HG03565 (cell line): ENCODE data around the gene ADAT3.
"Not testable (repeated sequence)": the region's sequence is repeated elsewhere in the genome, so short reads cannot be mapped to it uniquely, and the experiment has no call there.

Experiments used
- ATAC-seq: cut with Tn5 transposase; IDR thresholded peaks from one replicate; pipeline ENCODE4 v1.9.1; 2021; ENCODE audit warnings: mild to moderate bottlenecking, moderate library complexity; ENCODE audit not compliant: unreplicated experiment

ADAT3 gene

DNA sequence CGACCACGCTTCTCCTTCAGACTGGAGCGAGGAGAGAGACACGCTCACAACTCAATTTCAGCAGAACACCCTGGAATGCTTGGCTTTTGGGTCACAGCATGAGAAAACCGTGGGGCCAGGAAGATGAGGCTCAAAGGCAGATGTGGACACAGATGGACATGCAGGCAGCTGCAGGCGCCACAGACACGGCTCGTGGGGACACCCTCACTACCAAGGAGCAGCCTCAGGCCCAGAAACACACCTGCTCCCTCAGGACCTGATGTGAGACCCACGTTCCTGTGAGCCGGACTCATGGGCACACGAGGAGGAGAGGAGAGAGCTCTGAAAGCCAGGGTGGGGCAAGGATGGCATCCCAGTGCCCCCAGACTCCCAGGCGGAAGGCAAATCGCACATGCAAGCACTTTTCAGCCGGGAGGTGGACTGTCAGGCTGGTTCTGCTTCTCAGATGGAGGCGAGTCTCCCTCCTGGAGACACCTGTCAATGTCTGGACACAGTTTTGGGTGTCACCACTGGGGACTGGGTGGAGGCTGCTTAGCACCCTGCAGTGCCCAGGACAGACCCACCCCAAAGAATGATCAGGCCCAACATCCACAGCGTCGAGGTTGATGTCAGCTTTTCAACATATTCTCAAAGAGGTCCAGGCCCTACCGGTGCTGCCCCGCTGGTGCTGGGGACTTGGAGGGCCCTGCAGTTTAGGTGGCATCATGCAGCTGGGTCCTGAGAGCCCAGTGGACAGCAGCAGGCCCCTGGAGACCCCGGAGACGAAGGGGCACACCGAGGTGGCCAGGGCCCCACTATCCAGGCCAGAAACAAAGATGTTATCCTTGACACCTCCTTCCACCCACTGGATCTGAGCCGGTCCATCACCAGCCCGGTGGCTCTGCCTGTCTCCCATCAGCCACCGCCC is 22.2 kb upstream of the ADAT3 start:
- ATAC-seq = no peak

DNA sequence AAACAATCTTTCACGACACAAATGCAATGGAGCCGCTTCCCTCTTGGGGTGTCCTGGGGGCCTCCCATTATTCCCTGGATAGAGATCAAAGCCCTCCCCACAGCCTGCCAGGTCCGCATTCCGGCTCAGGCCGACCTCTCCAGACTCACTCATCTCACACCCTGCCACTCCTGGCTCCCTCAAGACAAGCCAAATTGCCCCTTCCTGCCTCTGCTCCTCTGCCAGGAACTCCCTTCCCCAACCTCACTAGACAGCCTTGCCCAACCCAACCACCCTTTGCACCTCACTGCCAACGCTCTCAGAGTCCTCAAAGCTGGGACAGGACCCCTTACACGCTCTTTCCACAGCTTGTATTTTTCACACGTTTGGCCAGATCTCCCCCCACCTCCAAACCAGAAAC is 21.4 kb upstream of the ADAT3 start:
- no peak for ATAC-seq

DNA sequence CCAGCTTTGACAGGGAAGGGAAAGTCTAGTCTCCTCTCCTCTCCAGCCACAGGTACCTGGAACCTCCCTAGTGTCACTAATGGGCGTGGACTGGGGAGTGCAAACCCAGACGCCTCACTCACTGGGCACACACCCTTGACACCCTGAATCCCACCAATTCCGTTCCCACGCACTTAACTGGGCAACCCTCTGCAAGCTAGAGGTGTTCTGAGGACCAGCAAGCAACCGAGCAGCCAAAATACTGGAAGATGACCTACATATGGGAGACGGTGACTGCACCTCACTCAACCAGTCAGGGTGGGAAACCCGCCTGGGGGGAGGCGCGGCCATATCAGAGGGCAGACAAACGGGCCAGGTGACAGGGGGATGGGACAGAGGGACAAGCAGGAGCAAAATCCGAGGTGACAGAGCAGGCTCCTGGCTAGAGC is 20.9 kb upstream of the ADAT3 start:
- ATAC-seq = no peak

DNA sequence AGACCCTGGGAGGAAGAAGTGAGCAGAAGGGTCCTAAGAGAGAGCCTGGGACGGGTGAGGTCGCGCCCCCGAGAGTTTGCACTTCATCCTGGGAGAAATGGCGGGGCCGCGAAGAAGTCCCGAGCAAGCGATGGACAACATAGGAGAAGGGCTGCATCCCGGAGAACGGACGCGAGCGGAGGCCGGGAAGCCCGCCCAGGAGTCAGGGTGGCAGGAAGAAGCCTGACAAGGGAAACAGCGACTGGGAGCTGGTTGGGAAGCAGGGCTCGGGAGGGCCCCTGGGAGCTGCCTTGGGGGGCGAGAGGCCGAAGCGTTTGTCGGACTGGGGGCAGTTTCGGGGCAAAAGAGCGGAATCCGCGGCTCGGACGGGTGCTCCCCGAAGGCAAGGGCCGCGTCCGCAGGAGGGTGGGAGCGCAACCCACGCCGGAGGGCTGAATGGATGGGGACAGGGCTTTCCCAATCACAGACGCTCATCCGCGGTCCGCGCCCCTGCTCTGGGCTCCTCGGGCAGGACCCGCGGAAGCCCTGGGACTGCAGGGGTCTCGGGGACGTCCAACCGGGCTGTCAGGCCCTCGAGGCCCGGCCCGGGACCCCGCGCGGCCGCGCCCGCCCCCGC is 20.4 kb upstream of the ADAT3 start:
- ATAC-seq = peak; percentile 11

DNA sequence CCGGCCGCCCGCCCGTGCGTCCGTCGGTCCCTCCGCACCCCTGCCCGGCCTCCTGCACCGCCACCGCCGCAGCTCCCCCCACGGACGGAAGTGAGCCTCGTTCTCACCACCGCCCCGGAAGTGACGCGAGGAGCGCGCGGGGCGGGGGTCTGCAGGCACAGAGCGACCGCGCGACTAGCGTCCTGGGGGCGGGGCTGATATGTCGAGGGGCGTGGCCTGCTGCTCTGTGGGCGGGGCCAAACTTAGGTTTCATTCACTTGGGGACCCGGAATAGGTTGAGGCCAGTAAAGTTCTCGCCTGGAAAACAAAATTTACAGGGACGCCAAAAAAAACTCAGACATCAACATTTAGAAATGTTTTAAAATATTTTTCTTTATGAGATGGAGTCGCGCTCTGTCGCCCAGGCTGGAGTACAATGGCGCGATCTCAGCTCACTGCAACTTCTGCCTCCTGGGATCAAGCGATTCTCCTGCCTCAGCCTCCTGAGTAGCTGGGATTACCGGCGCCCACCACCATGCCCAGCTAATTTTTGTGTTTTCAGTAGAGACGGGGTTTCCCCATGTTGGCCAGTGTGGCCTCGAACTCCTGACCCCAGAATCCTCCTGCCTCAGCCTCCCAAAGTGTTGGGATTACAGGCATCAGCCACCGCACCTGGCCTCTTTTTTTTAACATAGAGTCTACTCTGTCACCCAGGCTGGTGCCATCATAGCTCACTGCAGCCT is 19.6 kb upstream of the ADAT3 start, which contains the start of gene ABHD17A:
TSS of gene ABHD17A (minus strand) at position 99 of the 722 bp plus-strand sequence. CDS start 3,930 bp downstream, outside the sequence.
- peak; percentile 68 for ATAC-seq

DNA sequence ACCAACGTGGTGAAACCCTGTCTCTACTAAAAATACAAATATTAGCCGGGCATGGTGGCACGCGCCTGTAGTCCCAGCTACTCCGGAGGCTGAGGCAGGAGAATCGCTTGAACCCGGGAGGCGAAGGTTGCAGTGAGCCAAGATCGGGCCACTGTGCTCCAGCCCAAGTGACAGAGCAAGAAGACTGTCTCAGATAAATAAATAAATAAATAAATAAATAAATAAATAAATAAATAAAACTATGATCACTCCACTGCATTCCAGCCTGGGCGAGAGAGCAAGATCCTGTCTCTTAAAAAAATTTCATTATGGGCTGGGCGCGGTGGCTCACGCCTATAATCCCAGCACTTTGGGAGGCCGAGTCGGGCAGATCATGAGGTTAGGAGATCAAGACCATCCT is 18.8 kb upstream of the ADAT3 start:
- ATAC-seq = not testable (repeated sequence)

DNA sequence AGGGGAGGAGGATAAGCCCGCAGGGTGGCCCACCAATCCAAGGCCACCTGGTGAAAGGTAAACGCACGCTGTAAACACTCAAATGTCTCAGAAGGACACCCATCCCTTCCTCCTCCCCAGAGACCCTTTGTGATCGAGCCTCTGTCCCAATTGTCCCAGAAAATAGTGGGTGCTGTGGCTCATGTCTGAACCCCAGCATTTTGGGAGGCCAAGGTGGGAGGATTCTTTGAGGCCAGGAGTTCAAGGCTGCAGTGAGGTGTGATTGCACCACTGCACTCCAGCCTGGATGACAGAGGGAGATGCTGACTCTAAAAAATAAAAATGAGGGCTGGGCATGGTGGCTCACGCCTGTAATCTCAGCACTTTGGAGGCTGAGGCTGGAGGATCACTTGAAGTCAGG is 16.8 kb upstream of the ADAT3 start:
- ATAC-seq = no peak

DNA sequence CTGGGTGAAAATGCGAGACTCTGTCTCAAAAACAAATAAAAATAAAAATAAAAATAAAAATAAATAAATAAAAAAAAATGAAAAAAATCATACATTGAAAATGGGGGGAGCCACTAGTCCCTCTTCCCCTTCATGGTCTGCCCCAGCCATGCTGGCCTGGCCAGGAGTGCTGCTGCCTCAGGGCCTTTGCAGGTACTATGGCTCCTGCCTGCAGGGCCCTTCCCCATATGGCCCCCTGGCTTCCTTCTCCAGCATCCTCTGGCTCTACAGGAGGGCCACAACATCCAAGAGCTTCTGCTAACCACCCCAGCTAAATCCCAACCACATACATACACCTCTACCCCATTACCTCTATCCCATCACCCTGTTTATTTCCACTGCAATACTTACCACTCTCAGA is 15.3 kb upstream of the ADAT3 start:
- ATAC-seq = no peak

DNA sequence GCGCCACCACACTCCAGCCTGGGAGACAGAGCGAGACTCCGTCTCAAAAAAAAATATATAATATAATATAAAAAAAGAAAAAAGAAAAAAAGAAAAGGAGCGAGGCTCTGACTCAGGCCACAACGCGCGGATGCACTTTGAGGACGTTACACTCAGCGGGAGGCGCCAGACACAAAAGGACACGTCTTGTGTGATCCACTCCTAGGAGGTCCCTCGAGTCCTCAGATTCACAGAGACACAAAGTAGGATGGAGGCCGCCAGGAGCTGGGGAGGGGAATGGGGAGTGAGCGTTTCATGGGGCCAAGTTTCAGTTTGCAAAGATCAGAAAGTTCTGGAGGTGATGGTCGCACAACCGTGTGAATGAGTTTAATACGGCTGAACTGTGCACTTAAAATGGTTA is 11.4 kb upstream of the ADAT3 start:
- no peak for ATAC-seq

DNA sequence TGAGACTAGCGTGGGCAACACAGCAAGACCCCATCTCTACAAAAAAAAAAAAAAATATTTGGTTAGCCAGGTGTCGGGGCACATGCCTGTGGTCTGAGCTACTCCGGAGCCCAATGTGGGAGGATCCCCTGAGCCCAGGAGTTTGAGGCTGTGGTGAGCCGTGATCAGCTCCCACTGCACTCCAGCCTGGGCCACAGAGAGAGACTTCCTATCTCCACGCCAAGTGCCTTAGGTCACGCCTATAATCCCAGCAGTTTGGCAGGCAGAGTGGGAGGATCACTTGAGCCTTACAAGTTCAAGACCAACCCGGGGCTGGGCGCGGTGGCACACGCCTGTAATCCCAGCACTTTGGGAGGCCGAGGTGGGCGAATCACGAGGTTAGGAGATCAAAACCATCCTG is 8.7 kb upstream of the ADAT3 start:
- ATAC-seq = no peak

DNA sequence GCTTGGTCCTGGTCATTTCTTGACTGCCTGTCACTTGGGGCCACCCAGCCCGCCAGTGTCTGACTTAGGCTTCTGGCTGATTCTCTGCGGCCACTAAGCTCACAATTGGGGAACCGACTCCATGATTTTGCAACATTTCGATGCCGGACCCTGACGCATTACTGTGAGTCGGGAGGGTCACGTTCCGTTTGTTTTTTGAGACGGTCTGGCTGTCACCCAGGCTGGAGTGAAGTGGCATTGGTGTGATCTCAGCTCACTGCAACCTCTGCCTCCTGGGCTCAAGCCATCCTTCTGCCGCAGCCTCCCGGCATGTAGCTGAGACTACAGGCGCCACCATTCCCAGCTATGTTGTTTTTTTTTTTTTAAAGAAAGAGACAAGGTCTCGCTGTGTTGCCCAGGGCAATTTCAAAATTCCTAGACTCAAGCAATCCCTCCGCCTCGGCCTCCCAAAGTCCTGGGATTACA is 3.2 kb upstream of the ADAT3 start:
- ATAC-seq = no peak

DNA sequence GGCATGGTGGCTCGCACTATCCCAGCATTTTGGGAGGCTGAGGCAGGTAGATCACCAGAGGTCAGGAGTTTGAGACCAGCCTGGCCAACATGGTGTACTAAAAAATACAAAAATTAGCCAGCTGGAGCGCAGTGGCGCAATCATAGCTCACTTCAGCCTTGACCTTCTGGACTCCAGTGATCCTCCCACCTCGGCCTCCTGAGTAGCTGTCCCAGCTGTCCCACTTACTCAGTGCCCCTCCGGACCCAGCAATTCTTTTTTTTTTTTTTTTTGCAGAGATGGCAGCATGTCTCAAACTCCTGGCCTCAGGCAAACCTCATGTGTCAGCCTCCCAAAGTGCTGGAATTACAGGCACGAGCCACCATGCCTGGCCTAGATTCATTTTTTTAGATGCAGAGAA is 2.3 kb upstream of the ADAT3 start:
- no peak for ATAC-seq

DNA sequence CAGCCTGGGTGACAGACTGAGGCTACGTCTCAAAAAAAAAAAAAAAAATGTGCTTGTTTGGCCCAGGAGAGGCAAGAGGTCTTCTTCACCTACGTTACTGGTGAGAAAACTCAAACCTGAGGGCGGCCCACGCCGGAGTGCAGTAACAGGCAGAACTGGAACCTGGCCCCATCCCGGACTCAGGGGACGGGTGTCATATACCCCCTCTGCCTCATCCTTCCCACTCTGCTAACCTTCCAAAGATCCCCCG is 414 bp upstream of the ADAT3 start:
- ATAC-seq = no peak

DNA sequence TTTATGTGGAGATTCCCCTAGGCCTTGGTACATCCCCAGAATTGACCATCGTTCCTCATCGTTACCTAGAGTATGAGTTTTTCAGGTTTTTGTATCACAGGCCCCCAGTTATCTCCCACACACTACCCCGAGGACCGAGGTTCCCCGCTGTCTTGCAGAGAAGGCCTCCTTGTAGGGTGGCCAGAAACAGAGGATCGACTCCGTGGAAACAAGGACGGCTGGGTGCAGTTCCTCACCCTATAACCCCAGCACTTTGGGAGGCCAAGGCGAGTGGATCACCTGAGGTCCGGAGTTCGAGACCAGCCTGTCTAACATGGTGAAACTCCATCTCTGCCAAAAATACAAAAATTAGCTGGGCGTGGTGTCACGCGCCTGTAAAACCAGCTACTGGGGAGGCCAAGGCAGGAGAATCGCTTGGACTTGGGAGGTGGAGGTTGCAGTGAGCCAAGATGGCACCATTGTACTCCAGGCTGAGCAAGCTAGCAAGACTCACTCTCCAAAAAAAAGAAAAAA is 720 bp downstream of the ADAT3 start:
- ATAC-seq = no peak

DNA sequence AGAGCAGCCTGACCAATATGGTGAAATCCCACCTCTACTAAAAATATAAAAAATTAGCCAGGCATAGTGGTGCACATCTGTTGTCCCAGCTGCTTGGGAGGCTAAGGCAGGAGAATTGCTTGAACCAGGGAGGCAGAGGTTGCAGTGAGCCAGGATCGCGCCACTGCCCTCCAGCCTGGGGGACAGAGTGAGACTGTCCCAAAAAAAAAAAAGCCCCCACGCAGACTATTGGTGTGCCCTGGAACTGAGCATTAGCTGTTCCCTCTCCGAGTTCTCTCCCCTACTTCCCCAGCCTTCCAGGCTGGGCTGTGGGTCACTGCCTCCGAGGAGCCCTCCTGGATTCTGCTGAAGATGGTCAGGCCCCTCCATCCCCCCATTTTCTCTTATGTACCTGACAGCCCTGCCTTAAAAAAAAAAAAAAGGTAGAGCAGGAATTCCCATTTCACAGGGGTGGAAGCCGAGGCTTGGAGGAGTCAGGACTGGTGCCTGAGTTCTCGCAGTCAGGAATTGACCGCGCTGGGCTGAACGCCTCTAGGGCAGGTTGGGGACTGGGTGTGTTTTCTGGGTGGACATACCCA is 1.9 kb downstream of the ADAT3 start:
- no peak for ATAC-seq

DNA sequence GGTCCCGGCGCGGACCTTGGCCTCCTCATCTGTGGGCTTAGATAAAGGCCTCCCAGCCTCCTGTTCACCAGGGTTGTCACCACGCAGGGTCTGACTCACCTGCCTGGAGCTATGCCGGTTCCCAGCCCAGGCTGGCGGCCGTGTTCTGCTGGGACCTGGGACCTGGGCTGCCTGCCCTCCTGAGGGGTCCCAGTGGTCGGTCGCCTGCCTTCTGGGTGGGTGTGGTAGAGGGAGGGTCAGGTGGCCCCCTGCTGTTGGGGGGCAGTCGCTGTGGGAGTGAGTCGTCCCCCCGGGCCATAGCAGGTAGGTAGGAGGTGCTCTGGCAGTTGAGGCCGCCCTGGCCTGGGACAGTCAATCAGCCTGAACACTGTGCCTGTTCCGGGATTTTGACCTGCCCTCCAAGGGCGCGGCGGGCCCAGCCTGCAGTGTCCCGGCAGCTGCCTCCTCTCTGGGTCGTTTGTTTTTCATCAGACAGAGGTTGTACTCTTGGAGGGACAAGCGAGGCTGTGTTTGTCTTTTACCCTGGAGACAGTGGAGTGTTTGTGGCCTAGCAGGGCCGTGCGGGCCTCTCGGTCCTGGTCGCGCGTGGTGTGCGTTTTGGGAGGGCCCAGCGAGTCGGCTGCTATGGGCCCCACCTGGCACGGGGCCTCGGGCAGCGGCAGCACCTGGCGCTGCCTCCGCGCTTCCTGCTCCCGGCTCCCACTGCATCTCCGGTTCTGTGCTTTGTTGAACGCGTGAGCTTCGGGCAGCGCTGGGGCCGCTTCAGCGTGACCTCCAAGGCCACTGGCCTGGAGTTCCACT is 2.6 kb downstream of the ADAT3 start:
- ATAC-seq = no peak

DNA sequence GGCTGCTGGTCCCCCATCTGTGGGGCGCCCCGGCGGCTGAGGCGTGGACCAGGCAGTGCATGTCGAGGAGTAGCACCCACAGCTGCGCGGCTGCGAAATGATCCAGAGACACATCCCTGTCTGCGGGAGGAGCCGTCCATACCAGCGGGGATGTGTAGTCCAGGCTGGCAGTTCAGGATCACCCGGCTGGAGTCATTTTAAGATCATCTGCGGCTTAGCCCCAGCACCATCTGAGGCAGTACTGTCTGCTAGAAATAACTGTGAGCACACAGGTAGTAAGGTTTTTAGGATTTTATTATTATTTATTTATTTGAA is 3.1 kb downstream of the ADAT3 start:
- no peak for ATAC-seq

DNA sequence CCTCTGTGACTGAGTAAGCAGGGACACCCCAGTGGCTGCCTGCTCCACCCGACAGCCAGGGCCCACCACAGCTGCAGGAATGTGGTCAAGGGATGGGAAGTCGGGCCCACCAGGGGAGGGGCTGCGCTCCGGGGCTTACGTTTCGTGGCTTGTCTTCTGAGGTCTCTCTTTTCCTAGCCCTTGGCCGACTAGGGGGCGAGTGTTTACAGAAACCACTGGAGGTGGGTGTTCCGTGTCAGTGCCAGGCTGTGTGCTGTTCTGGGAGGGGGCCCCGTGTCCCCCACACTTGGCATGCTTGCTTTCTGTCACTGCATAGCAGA is 4.5 kb downstream of the ADAT3 start:
- ATAC-seq = no peak

DNA sequence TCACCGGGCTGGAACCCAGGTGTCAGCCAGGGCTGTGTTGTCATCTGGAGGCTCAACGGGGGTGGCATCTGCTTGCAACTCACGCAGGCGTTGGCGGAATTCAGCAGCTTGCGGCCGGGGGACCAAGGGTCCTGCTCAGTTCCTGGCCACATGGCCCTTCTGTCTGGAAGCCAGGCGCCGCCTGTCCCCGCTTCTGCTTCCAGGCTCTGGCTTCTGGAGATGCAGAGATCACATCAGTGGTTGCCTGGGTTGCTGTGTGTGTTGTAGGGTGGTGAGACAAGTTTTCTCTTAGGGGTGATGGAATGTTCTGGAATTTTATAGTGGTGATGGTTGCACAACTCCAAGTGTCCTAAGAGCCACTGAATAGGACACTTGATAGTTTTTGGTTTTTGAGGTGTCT is 5.0 kb downstream of the ADAT3 start:
- ATAC-seq = no peak

DNA sequence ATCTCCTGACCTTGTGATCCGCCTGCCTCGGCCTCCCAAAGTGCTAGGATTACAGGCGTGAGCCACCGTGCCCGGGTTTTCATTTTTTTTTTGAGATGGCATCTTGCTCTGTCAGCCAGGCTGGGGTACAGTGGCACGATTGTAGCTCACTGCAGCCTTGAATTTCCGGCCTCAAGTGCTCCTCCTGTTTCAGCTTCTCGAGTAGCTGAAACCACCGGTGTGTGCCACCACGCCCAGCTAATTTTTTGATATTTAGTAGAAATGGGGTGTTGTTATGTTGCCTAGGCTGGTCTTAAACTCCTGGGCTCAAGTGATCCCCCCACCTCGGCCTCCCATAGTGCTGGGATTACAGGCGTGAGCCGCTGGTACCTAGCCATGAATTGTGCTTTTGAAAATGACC is 5.9 kb downstream of the ADAT3 start:
- no peak for ATAC-seq

DNA sequence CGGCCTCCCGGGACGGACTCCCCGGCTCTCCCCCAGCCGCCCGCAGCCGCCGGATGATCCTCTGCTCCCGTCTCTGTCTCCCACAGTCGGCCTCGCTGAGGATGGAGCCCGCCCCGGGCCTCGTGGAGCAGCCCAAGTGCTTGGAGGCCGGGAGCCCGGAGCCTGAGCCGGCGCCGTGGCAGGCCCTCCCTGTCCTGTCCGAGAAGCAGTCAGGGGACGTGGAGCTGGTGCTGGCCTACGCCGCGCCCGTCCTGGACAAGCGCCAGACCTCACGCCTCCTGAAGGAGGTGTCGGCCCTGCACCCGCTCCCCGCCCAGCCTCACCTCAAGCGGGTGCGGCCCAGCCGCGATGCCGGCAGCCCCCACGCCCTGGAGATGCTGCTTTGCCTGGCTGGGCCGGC is 6.8 kb downstream of the ADAT3 start:
- ATAC-seq = no peak
